ENCODE measurements around the gene LRP8. TPM values are rescaled to one million over a fixed set of nuclear protein-coding genes. Genes with fewer than 3 reads are reported as not detected.

Gene LRP8
- total and polyA plus RNA-seq, 2 experiments from 2014 or later: 2.4 to 2.7 TPM

GRCh38 chr1:53356637-53357036 is 28.8 kb upstream of the LRP8 start:
- Histone ChIP-seq H3K4me1 (ENCODE audit: insufficient read depth) (no peaks in the 10 kb centered on the region), H4K20me1 (ENCODE audit: insufficient read depth, poor library complexity, severe bottlenecking) (no peaks in the 10 kb centered on the region), H3K79me2 (no peaks in the 10 kb centered on the region), H3K27me3 (no peaks in the 10 kb centered on the region), H3K36me3 (replicated peaks; ENCODE audit: insufficient read depth, low read depth) (no peaks in the 10 kb centered on the region), H2AFZ (no peak overlapping the region), H3K27ac (no peak overlapping the region), H3K9me2 (replicated peaks; ENCODE audit: insufficient read depth) (no peaks in the 10 kb centered on the region), H3K4me3 (no peak overlapping the region), H3K9me3 (ENCODE audit: low read depth) (peaks cover 6% of the 10 kb centered on the region), H3K4me2 (no peak overlapping the region)
- no peak for DNase-seq (ENCODE audit: low spot score)
- TF ChIP-seq CTCF (IDR thresholded peaks at IDR 0.05; ENCODE audit: poor library complexity): no peak
- no peak for TF ChIP-seq EZH2phosphoT487 (IDR thresholded peaks at IDR 0.05; ENCODE audit: low read depth, severe bottlenecking, unreplicated experiment)
- TF ChIP-seq EZH2 (IDR thresholded peaks at IDR 0.05; ENCODE audit: borderline replicate concordance): no peak

- no peaks in the 10 kb centered on the region for H3K4me1 ChIP-seq (ENCODE audit: insufficient read depth)
- no peak overlapping the region for H3K4me3 ChIP-seq
- no peak overlapping the region for H2AFZ ChIP-seq
- DNase-seq (ENCODE audit: low spot score): no peak
- peaks cover 6% of the 10 kb centered on the region for H3K9me3 ChIP-seq (ENCODE audit: low read depth)
- no peaks in the 10 kb centered on the region for H4K20me1 ChIP-seq (ENCODE audit: insufficient read depth, poor library complexity, severe bottlenecking)
- TF ChIP-seq CTCF (IDR thresholded peaks at IDR 0.05; ENCODE audit: poor library complexity) (no peak), EZH2 (IDR thresholded peaks at IDR 0.05; ENCODE audit: borderline replicate concordance) (no peak), EZH2phosphoT487 (IDR thresholded peaks at IDR 0.05; ENCODE audit: low read depth, severe bottlenecking, unreplicated experiment) (no peak)
- no peaks in the 10 kb centered on the region for H3K79me2 ChIP-seq
- H3K9me2 ChIP-seq (replicated peaks; ENCODE audit: insufficient read depth): no peaks in the 10 kb centered on the region
- no peak overlapping the region for H3K4me2 ChIP-seq
- no peaks in the 10 kb centered on the region for H3K36me3 ChIP-seq (replicated peaks; ENCODE audit: insufficient read depth, low read depth)
- H3K27ac ChIP-seq: no peak overlapping the region
- no peaks in the 10 kb centered on the region for H3K27me3 ChIP-seq
Observed at GRCh38 chr1:53354119-53354518, 26.2 kb upstream of the LRP8 start.

GRCh38 chr1:53352561-53352960 is 24.7 kb upstream of the LRP8 start:
- Histone ChIP-seq H3K79me2 (no peaks in the 10 kb centered on the region), H4K20me1 (ENCODE audit: insufficient read depth, poor library complexity, severe bottlenecking) (no peaks in the 10 kb centered on the region), H3K4me3 (no peak overlapping the region), H3K27ac (no peak overlapping the region), H3K36me3 (replicated peaks; ENCODE audit: insufficient read depth, low read depth) (no peaks in the 10 kb centered on the region), H3K9me2 (replicated peaks; ENCODE audit: insufficient read depth) (no peaks in the 10 kb centered on the region), H2AFZ (no peak overlapping the region), H3K9me3 (ENCODE audit: low read depth) (no peaks in the 10 kb centered on the region), H3K4me2 (no peak overlapping the region), H3K4me1 (ENCODE audit: insufficient read depth) (no peaks in the 10 kb centered on the region), H3K27me3 (no peaks in the 10 kb centered on the region)
- 96% methylated on average over 1 of the region's 1 CpG for WGBS (ENCODE audit: low lambda C conversion rate, missing lambda C conversion rate)
- TF ChIP-seq EZH2phosphoT487 (IDR thresholded peaks at IDR 0.05; ENCODE audit: low read depth, severe bottlenecking, unreplicated experiment): no peak
- TF ChIP-seq CTCF (IDR thresholded peaks at IDR 0.05; ENCODE audit: poor library complexity): no peak
- no peak for TF ChIP-seq EZH2 (IDR thresholded peaks at IDR 0.05; ENCODE audit: borderline replicate concordance)
- DNase-seq (ENCODE audit: low spot score): no peak

Measured in hepatocyte (in vitro differentiated cells).